Transverse colon (tissue), 4 donors: ENCODE results near the gene HID1. TPM values are rescaled to one million over a fixed set of nuclear protein-coding genes. Genes with fewer than 3 reads are reported as not detected.

Source experiments
- DNase-seq: peaks from one replicate; pipeline ENCODE4 v3.0.0-alpha.2; 2019
- H3K27ac ChIP-seq, 4 donors: fragments of 200-600 bp; sonication (generic); 2 replicates each; pipeline ENCODE4 v1.5.1; 2016 to 2018; ENCODE audit warnings: inconsistent platforms in 4 of 4
- H3K27me3 ChIP-seq: fragments of 200-600 bp; sonication (generic); 2 replicates; pipeline ENCODE4 v1.5.1; 2017; ENCODE audit warnings: inconsistent platforms
- H3K36me3 ChIP-seq, 4 donors: fragments of 200-600 bp; sonication (generic); 2 replicates each; pipeline ENCODE4 v1.5.1; 2017 to 2019; ENCODE audit warnings: inconsistent platforms in 4 of 4
- H3K4me1 ChIP-seq, 4 donors: fragments of 200-600 bp; sonication (generic); 2 replicates each; pipeline ENCODE4 v1.5.1; 2017 to 2020; ENCODE audit warnings: inconsistent platforms in 4 of 4
- H3K4me3 ChIP-seq, 4 donors: fragments of 200-600 bp; sonication (generic); 1 replicate in 1 of 4; 2 replicates in 3 of 4; pipeline versions ENCODE4 v1.5.1 to v1.6.1; 2017 to 2019; ENCODE audit warnings: inconsistent platforms in 4 of 4
- H3K9me3 ChIP-seq, 2 donors: fragments of 200-600 bp; sonication (generic); 2 replicates each; pipeline ENCODE4 v1.5.1; 2017 to 2019; ENCODE audit warnings: inconsistent platforms in 2 of 2
- CTCF ChIP-seq, 5 experiments: fragments of 200-600 bp in 3 of 5; fragments of 450-650 bp in 2 of 5; sonication (generic) in 3 of 5; IDR thresholded peaks; 1 replicate in 2 of 5; 2 replicates in 3 of 5; pipeline ENCODE4 v1.5.1; 2016 to 2017; ENCODE audit warnings: antibody characterized with exemption in 5 of 5, inconsistent platforms in 3 of 5, mild to moderate bottlenecking in 2 of 5, moderate library complexity in 1 of 5
- EP300 ChIP-seq: sonication (generic); formaldehyde crosslinking; IDR thresholded peaks from one replicate; pipeline ENCODE4 v1.6.1; 2017; ENCODE audit warnings: antibody characterized with exemption, low read depth
- POLR2A ChIP-seq: fragments of 450-650 bp; IDR thresholded peaks from one replicate; pipeline ENCODE4 v1.6.1; 2016; ENCODE audit warnings: antibody characterized with exemption, mild to moderate bottlenecking, moderate library complexity
- POLR2AphosphoS5 ChIP-seq, 3 donors: sonication (generic); formaldehyde crosslinking; IDR thresholded peaks; one replicate each; pipeline ENCODE4 v1.6.1; 2016; ENCODE audit warnings: antibody characterized with exemption in 3 of 3
- WGBS, 2 donors: methylation state at CpG; one replicate each; pipeline ENCODE4 v1.1.5; 2018; ENCODE audit warnings: low coverage in 1 of 2; 5-methylcytosine and 5-hydroxymethylcytosine counted together
- in situ Hi-C, 4 donors: fragments of 200-750 bp; cut with MboI; loops; one replicate each; pipeline versions ENCODE4 v1.15.0 to v1.15.1; 2017; ENCODE audit warnings: low sequenced_read_pairs in 3 of 4, low pct_ligation_motif_present in 1 of 4, low pct_unique_long_range_greater_than_20kb in 1 of 4
- intact Hi-C: fragments of 100-400 bp; cut with DNase I; formaldehyde crosslinking; loops from one replicate; pipeline ENCODE4 v1.15.1; 2023; ENCODE audit warnings: low total_unique reads
- total RNA-seq, 4 donors: library from RNA; depleted of rRNA; stranded (reverse); fragments of >200 nt; gene quantifications; one replicate each; pipeline ENCODE4 v1.1.0, GENCODE V29; 2016

Gene HID1
- total RNA-seq, 4 donors from 2014 or later = 30.2 to 221 (median 50.7) TPM

GRCh38 chr17:74950207-74950606 lies 22.4 kb downstream of the HID1 start:
- WGBS, 2 donors = 35% methylated on average over 4 of the region's 8 CpGs; no CpG with 5 or more reads in 1 of the 2 donors
- no peak for DNase-seq
- TF ChIP-seq POLR2AphosphoS5 (IDR thresholded peaks at IDR 0.05) = no peak
- no peak for TF ChIP-seq POLR2A
- TF ChIP-seq CTCF (IDR thresholded peaks at IDR 0.05) = no peak
- no peak for TF ChIP-seq EP300
- no peak overlapping the region for H3K4me3 ChIP-seq
- H3K27ac ChIP-seq = no peak overlapping the region
- H3K36me3 ChIP-seq = no peaks in the 10 kb centered on the region
- intact Hi-C loops = no loop called here
- peaks cover 20% of the 10 kb centered on the region for H3K27me3 ChIP-seq
- H3K9me3 ChIP-seq = no peaks in the 10 kb centered on the region
- in situ Hi-C loops = loop anchor here in 1 of 4 donors (25.0 kb wide), 1 partner anchor 237 kb away; the partner anchor contains the start of gene SUMO2
- peaks cover 0 to 7% (median 2%) of the 10 kb centered on the region in 4 donors for H3K4me1 ChIP-seq

- Histone ChIP-seq H3K9me3 (no peaks in the 10 kb centered on the region), H3K36me3 (no peaks in the 10 kb centered on the region), H3K4me3 (no peak overlapping the region), H3K27ac (no peak overlapping the region), H3K4me1 (peaks cover 0 to 7% (median 2%) of the 10 kb centered on the region in 4 donors), H3K27me3 (peaks cover 26% of the 10 kb centered on the region)
- 49% methylated on average over 11 of the region's 12 CpGs; no CpG with 5 or more reads in 1 of the 2 donors for WGBS, 2 donors
- in situ Hi-C loops (loop anchor here in 1 of 4 donors (25.0 kb wide), 1 partner anchor 238 kb away; the partner anchor contains the start of gene SUMO2), intact Hi-C loops (no loop called here)
- no peak for DNase-seq
- TF ChIP-seq CTCF (IDR thresholded peaks at IDR 0.05) = no peak
- no peak for TF ChIP-seq EP300
- no peak for TF ChIP-seq POLR2A
Observed at GRCh38 chr17:74949455-74950115, 23.0 kb downstream of the HID1 start.

- Histone ChIP-seq H3K4me1 (no peaks in the 10 kb centered on the region), H3K36me3 (no peaks in the 10 kb centered on the region), H3K4me3 (no peak overlapping the region), H3K9me3 (no peaks in the 10 kb centered on the region), H3K27me3 (peaks cover 43% of the 10 kb centered on the region), H3K27ac (no peak overlapping the region)
- TF ChIP-seq EP300 = no peak
- no peak for TF ChIP-seq POLR2A
- no peak for TF ChIP-seq CTCF (IDR thresholded peaks at IDR 0.05)
- TF ChIP-seq POLR2AphosphoS5 (IDR thresholded peaks at IDR 0.05) = no peak
- in situ Hi-C loops (no loop called here), intact Hi-C loops (no loop called here)
- DNase-seq = no peak
- WGBS, 2 donors = 95% methylated on average over 16 of the region's 17 CpGs; no CpG with 5 or more reads in 1 of the 2 donors
Observed at GRCh38 chr17:74947041-74947754, 25.4 kb downstream of the HID1 start.

GRCh38 chr17:74946641-74947040 lies 25.9 kb downstream of the HID1 start:
- DNase-seq = no peak
- Histone ChIP-seq H3K9me3 (no peaks in the 10 kb centered on the region), H3K27ac (no peak overlapping the region), H3K27me3 (peaks cover 47% of the 10 kb centered on the region), H3K36me3 (no peaks in the 10 kb centered on the region), H3K4me3 (no peak overlapping the region), H3K4me1 (no peaks in the 10 kb centered on the region)
- intact Hi-C loops = loop anchor here (1.0 kb wide), 1 partner anchor 30 kb away; no protein-coding TSS in a partner anchor
- in situ Hi-C loops = no loop called here
- WGBS, 2 donors = 85% methylated on average over 14 of the region's 14 CpGs; no CpG with 5 or more reads in 1 of the 2 donors
- TF ChIP-seq CTCF (IDR thresholded peaks at IDR 0.05) (no peak), POLR2A (no peak), POLR2AphosphoS5 (IDR thresholded peaks at IDR 0.05) (no peak), EP300 (no peak)
